Femur (tissue), 1 donor: ENCODE measurements around the gene NDST3.
A peak's percentile ranks its signal among the peaks of the same experiment; 100 is the strongest.
"Not testable (repeated sequence)": the region's sequence is repeated elsewhere in the genome, so short reads cannot be mapped to it uniquely, and the experiment has no call there.

ENCODE experiments used
- DNase-seq: peaks from one replicate; pipeline ENCODE4 v3.0.0-alpha.2; 2017

Gene NDST3

GRCh38 chr4:118277243-118277642 lies 243.0 kb downstream of the NDST3 start:
- DNase-seq, result no peak

GRCh38 chr4:118278473-118279274 lies 244.4 kb downstream of the NDST3 start:
- DNase-seq, result peak; percentile 97

- no peak for DNase-seq
Measured at GRCh38 chr4:118279328-118279727, 245.0 kb downstream of the NDST3 start.

- DNase-seq, result no peak
Measured at GRCh38 chr4:118279920-118280432, 245.7 kb downstream of the NDST3 start.

- DNase-seq, result peak; percentile 71
Measured at GRCh38 chr4:118280501-118281218, 246.4 kb downstream of the NDST3 start.

GRCh38 chr4:118281611-118282442 lies 247.5 kb downstream of the NDST3 start:
- DNase-seq, result peak; percentile 42

GRCh38 chr4:118282692-118283091 lies 248.4 kb downstream of the NDST3 start:
- DNase-seq, result no peak

- no peak for DNase-seq
Measured at GRCh38 chr4:118284169-118284568, 249.9 kb downstream of the NDST3 start.

GRCh38 chr4:118285931-118286330 lies 251.6 kb downstream of the NDST3 start:
- no peak for DNase-seq

GRCh38 chr4:118286685-118287084 lies 252.4 kb downstream of the NDST3 start:
- DNase-seq, result no peak

GRCh38 chr4:118287711-118288451 lies 253.6 kb downstream of the NDST3 start:
- DNase-seq, result no peak

GRCh38 chr4:118289794-118290193 lies 255.5 kb downstream of the NDST3 start:
- no peak for DNase-seq

- no peak for DNase-seq
Measured at GRCh38 chr4:118290951-118291350, 256.7 kb downstream of the NDST3 start.

GRCh38 chr4:118296729-118297128 lies 262.4 kb downstream of the NDST3 start:
- DNase-seq, result no peak

GRCh38 chr4:118299619-118300018 lies 265.3 kb downstream of the NDST3 start:
- not testable (repeated sequence) for DNase-seq

GRCh38 chr4:118307643-118308042 lies 273.4 kb downstream of the NDST3 start:
- no peak for DNase-seq
